IPS-20b (cell line): Measurements from ENCODE around the gene C6orf136.

Source experiments
- H3K27ac ChIP-seq: one replicate; pipeline ENCODE4 v1.5.1; 2013; ENCODE audit warnings: low read length
- H3K27me3 ChIP-seq: 2 replicates; pipeline ENCODE4 v1.6.1; 2013; ENCODE audit warnings: mild to moderate bottlenecking, low read length, inconsistent platforms; ENCODE audit not compliant: insufficient read depth
- H3K36me3 ChIP-seq: 2 replicates; pipeline ENCODE4 v1.6.1; 2013; ENCODE audit warnings: low read depth, mild to moderate bottlenecking, inconsistent platforms, low read length, moderate library complexity; ENCODE audit not compliant: insufficient read depth
- H3K4me1 ChIP-seq: 2 replicates; pipeline ENCODE4 v1.6.1; 2013; ENCODE audit warnings: mild to moderate bottlenecking, control low read depth, inconsistent platforms, low read length, moderate library complexity; ENCODE audit not compliant: insufficient read depth
- H3K4me3 ChIP-seq: 2 replicates; pipeline ENCODE4 v1.5.1; 2013; ENCODE audit warnings: mild to moderate bottlenecking, low read length, inconsistent platforms
- H3K9ac ChIP-seq: 2 replicates; pipeline ENCODE4 v1.6.1; 2013; ENCODE audit warnings: low read depth, mild to moderate bottlenecking, inconsistent platforms, low read length, moderate library complexity
- H3K9me3 ChIP-seq: 2 replicates; pipeline ENCODE4 v1.6.1; 2013; ENCODE audit warnings: mild to moderate bottlenecking, low read depth, low read length, inconsistent platforms; ENCODE audit not compliant: insufficient read depth

Gene C6orf136

GRCh38 chr6:30617565-30618269, 29.2 kb upstream of the C6orf136 start, which contains the start of gene MRPS18B:
MRPS18B (plus strand) TSS chr6:30617840; CDS start chr6:30617866, 26 bp downstream.
- Histone ChIP-seq H3K27me3 (no peaks in the 10 kb centered on the region), H3K4me1 (peaks cover 16% of the 10 kb centered on the region), H3K4me3 (peak within 1 kb of the TSS; percentile 83), H3K27ac (peak within 1 kb of the TSS; percentile 83), H3K9ac (peak within 1 kb of the TSS; percentile 98), H3K36me3 (peaks cover 64% of the 10 kb centered on the region), H3K9me3 (no peaks in the 10 kb centered on the region)

GRCh38 chr6:30618270-30618797, 28.6 kb upstream of the C6orf136 start:
- H3K36me3 ChIP-seq = peaks cover 65% of the 10 kb centered on the region
- H3K4me1 ChIP-seq = peaks cover 16% of the 10 kb centered on the region
- peak overlapping the region; percentile 88 for H3K9ac ChIP-seq
- no peaks in the 10 kb centered on the region for H3K27me3 ChIP-seq
- peak overlapping the region; percentile 83 for H3K27ac ChIP-seq
- no peaks in the 10 kb centered on the region for H3K9me3 ChIP-seq
- H3K4me3 ChIP-seq = peak overlapping the region; percentile 83

GRCh38 chr6:30619561-30619960, 27.4 kb upstream of the C6orf136 start:
- Histone ChIP-seq H3K9me3 (no peaks in the 10 kb centered on the region), H3K9ac (no peak overlapping the region; the same call in 1 of the 2 replicates), H3K27ac (no peak overlapping the region), H3K4me3 (no peak overlapping the region), H3K27me3 (no peaks in the 10 kb centered on the region), H3K36me3 (peaks cover 65% of the 10 kb centered on the region), H3K4me1 (peaks cover 5% of the 10 kb centered on the region)

- H3K9me3 ChIP-seq = no peaks in the 10 kb centered on the region
- H3K27me3 ChIP-seq = no peaks in the 10 kb centered on the region
- H3K4me1 ChIP-seq = no peaks in the 10 kb centered on the region
- peaks cover 85% of the 10 kb centered on the region for H3K36me3 ChIP-seq
- H3K4me3 ChIP-seq = no peak overlapping the region
- H3K9ac ChIP-seq = no peak overlapping the region
- H3K27ac ChIP-seq = no peak overlapping the region
These were observed 21.4 kb upstream of the C6orf136 start for GRCh38 chr6:30625511-30625910.

- Histone ChIP-seq H3K9ac (peak within 1 kb of the TSS; percentile 92), H3K36me3 (peaks cover 83% of the 10 kb centered on the region), H3K4me3 (peak within 1 kb of the TSS; percentile 95)
These were observed 20.2 kb upstream of the C6orf136 start, which contains the start of gene ATAT1 for GRCh38 chr6:30626484-30627366. ATAT1 (plus strand) TSS chr6:30626874.

GRCh38 chr6:30635834-30636233, 11.1 kb upstream of the C6orf136 start:
- no peaks in the 10 kb centered on the region for H3K4me1 ChIP-seq
- no peaks in the 10 kb centered on the region for H3K27me3 ChIP-seq
- H3K27ac ChIP-seq = no peak overlapping the region
- H3K4me3 ChIP-seq = no peak overlapping the region
- H3K9me3 ChIP-seq = no peaks in the 10 kb centered on the region
- H3K9ac ChIP-seq = no peak overlapping the region
- H3K36me3 ChIP-seq = peaks cover 50% of the 10 kb centered on the region

More at GRCh38 chr6:30626484-30627366, 20.2 kb upstream of the C6orf136 start, which contains the start of gene ATAT1:
- H3K27ac ChIP-seq = peak within 1 kb of the TSS; percentile 73
- H3K4me1 ChIP-seq = no peaks in the 10 kb centered on the region
- no peaks in the 10 kb centered on the region for H3K27me3 ChIP-seq
- H3K9me3 ChIP-seq = no peaks in the 10 kb centered on the region

GRCh38 chr6:30640481-30640880, 6.5 kb upstream of the C6orf136 start:
- Histone ChIP-seq H3K4me3 (no peak overlapping the region), H3K4me1 (no peaks in the 10 kb centered on the region), H3K9ac (no peak overlapping the region), H3K27ac (no peak overlapping the region), H3K9me3 (no peaks in the 10 kb centered on the region), H3K27me3 (no peaks in the 10 kb centered on the region), H3K36me3 (peaks cover 61% of the 10 kb centered on the region)

- H3K27ac ChIP-seq = no peak overlapping the region
- H3K9ac ChIP-seq = no peak overlapping the region
- peaks cover 61% of the 10 kb centered on the region for H3K36me3 ChIP-seq
- no peak overlapping the region for H3K4me3 ChIP-seq
- no peaks in the 10 kb centered on the region for H3K9me3 ChIP-seq
- H3K4me1 ChIP-seq = peaks cover 4% of the 10 kb centered on the region; the same call in 1 of the 2 replicates
- H3K27me3 ChIP-seq = no peaks in the 10 kb centered on the region
These were observed 5.9 kb upstream of the C6orf136 start for GRCh38 chr6:30641048-30641447.

GRCh38 chr6:30643656-30644055, 3.3 kb upstream of the C6orf136 start:
- Histone ChIP-seq H3K4me3 (no peak overlapping the region), H3K27ac (no peak overlapping the region), H3K9me3 (no peaks in the 10 kb centered on the region), H3K27me3 (no peaks in the 10 kb centered on the region), H3K9ac (no peak overlapping the region), H3K36me3 (peaks cover 56% of the 10 kb centered on the region), H3K4me1 (peaks cover 5% of the 10 kb centered on the region; the same call in 1 of the 2 replicates)

GRCh38 chr6:30644769-30645168, 2.2 kb upstream of the C6orf136 start:
- Histone ChIP-seq H3K36me3 (peaks cover 54% of the 10 kb centered on the region), H3K27ac (no peak overlapping the region), H3K27me3 (no peaks in the 10 kb centered on the region), H3K9me3 (no peaks in the 10 kb centered on the region), H3K9ac (no peak overlapping the region), H3K4me3 (no peak overlapping the region), H3K4me1 (peaks cover 5% of the 10 kb centered on the region; the same call in 1 of the 2 replicates)

GRCh38 chr6:30645989-30646388, 944 bp upstream of the C6orf136 start:
- no peak overlapping the region for H3K27ac ChIP-seq
- H3K27me3 ChIP-seq = no peaks in the 10 kb centered on the region
- H3K4me1 ChIP-seq = peaks cover 5% of the 10 kb centered on the region; the same call in 1 of the 2 replicates
- H3K9ac ChIP-seq = peak overlapping the region; percentile 51; the same call in 1 of the 2 replicates
- peak overlapping the region; percentile 89 for H3K4me3 ChIP-seq
- H3K9me3 ChIP-seq = no peaks in the 10 kb centered on the region
- peaks cover 50% of the 10 kb centered on the region for H3K36me3 ChIP-seq
